ENCODE results near the gene WWOX.

DNA sequence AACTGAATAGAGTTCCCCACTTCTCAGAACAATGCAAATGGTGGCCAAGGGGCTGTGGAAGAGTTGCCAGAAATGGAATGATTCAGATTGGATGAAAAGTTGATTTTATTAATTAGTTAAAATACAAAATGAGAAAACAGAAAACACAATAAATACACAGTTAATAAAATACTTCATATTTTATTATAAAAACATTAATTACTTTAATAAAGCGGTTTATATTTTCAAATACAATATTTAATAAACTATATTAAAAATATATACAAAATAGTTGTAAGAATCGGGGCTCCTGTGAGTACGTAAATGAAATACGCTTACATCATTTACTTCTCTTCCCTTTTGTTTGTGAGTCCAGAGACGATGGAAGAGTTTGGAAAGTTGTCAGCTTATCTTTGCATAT lies 507.6 kb downstream of the WWOX start:
- TF ChIP-seq CTCF (IDR thresholded peaks at IDR 0.05; ENCODE audit: borderline replicate concordance, extremely low read depth, low read length, poor library complexity, severe bottlenecking) = no peak
- no peak for TF ChIP-seq EZH2 (IDR thresholded peaks at IDR 0.05; ENCODE audit: borderline replicate concordance, low read depth, low read length, severe bottlenecking)
